K562 (cell line): ENCODE results near the gene AACS.

Experiments
- CTCF ChIP-seq, 3 experiments: IDR thresholded peaks in 2 of 3; conservative IDR thresholded peaks in 1 of 3; 2 replicates each; pipeline ENCODE4 v1.5.1; 2011 to 2012; ENCODE audit warnings: low read length in 3 of 3, mild to moderate bottlenecking in 3 of 3, control low read depth in 2 of 3, improper control_type of control experiment in 1 of 3, inconsistent platforms in 1 of 3, low read depth in 1 of 3, mixed read lengths in 1 of 3, moderate library complexity in 1 of 3; ENCODE audit not compliant: insufficient read depth in 2 of 3
- FOXM1 ChIP-seq, 2 experiments: fragments of 450-650 bp in 1 of 2; sonication (generic) in 1 of 2; formaldehyde crosslinking in 1 of 2; IDR thresholded peaks; 2 replicates each; pipeline versions ENCODE4 v1.6.1 to v1.9.0; 2017 to 2022; ENCODE audit warnings: low read depth in 2 of 2, mild to moderate bottlenecking in 2 of 2, missing genetic modification reagents in 1 of 2, moderate library complexity in 1 of 2
- GATA2 ChIP-seq: sonication (generic); formaldehyde crosslinking; IDR thresholded peaks from 2 replicates; pipeline ENCODE4 v1.4.0; 2020; ENCODE audit warnings: mild to moderate bottlenecking, missing genetic modification reagents
- GATAD2B ChIP-seq: fragments of 450-650 bp; IDR thresholded peaks from 2 replicates; pipeline ENCODE4 v1.6.1; 2017; ENCODE audit warnings: mild to moderate bottlenecking, borderline replicate concordance
- GTF3C2 ChIP-seq: IDR thresholded peaks from 3 replicates; pipeline ENCODE4 v1.6.1; 2011; ENCODE audit warnings: borderline replicate concordance, mild to moderate bottlenecking, moderate library complexity; ENCODE audit not compliant: insufficient read length; ENCODE audit errors: extremely low read depth
- KAT2B ChIP-seq: IDR thresholded peaks from one replicate; pipeline ENCODE4 v1.6.1; 2012; ENCODE audit warnings: low read depth, mild to moderate bottlenecking, control low read depth, inconsistent platforms, low read length, moderate library complexity
- POLR2AphosphoS5 ChIP-seq: IDR thresholded peaks from 2 replicates; pipeline ENCODE4 v1.6.1; 2011; ENCODE audit warnings: mild to moderate bottlenecking, low read depth, low read length, moderate library complexity; ENCODE audit not compliant: control insufficient read depth, insufficient read depth
- SAP30 ChIP-seq: fragments of 200-600 bp; sonication (generic); IDR thresholded peaks from 2 replicates; pipeline ENCODE4 v1.6.1; 2012; ENCODE audit warnings: borderline replicate concordance, low read depth, mild to moderate bottlenecking, moderate library complexity, low read length, control low read depth, inconsistent platforms; ENCODE audit not compliant: insufficient read depth, poor library complexity, severe bottlenecking
- ZNF316 ChIP-seq: fragments of 450-650 bp; IDR thresholded peaks from 2 replicates; pipeline ENCODE4 v1.6.1; 2016

- TF ChIP-seq ZNF316: no peak
- TF ChIP-seq SAP30: no peak
- no peak for TF ChIP-seq GATA2 (CRISPR knock-in tag)
- no peak for TF ChIP-seq KAT2B
- no peak for TF ChIP-seq CTCF (IDR thresholded peaks at IDR 0.05 in 2 of 3, conservative IDR thresholded peaks at IDR 0.05 in 1 of 3; ENCODE audit: insufficient read depth in 2 of 3, low read depth in 1 of 3, low read length in 3 of 3)
- no peak for TF ChIP-seq POLR2AphosphoS5
- no peak for TF ChIP-seq GATAD2B
- TF ChIP-seq GTF3C2: no peak
- no peak for TF ChIP-seq FOXM1 (IDR thresholded peaks at IDR 0.05; ENCODE audit: low read depth)
- no peak for TF ChIP-seq FOXM1 (CRISPR knock-in tag; IDR thresholded peaks at IDR 0.05; ENCODE audit: low read depth)
Observed at GRCh38 chr12:125129179-125129571, 63.9 kb downstream of the AACS start.
